ENCODE data around the gene CASZ1.

The CASZ1 gene

DNA sequence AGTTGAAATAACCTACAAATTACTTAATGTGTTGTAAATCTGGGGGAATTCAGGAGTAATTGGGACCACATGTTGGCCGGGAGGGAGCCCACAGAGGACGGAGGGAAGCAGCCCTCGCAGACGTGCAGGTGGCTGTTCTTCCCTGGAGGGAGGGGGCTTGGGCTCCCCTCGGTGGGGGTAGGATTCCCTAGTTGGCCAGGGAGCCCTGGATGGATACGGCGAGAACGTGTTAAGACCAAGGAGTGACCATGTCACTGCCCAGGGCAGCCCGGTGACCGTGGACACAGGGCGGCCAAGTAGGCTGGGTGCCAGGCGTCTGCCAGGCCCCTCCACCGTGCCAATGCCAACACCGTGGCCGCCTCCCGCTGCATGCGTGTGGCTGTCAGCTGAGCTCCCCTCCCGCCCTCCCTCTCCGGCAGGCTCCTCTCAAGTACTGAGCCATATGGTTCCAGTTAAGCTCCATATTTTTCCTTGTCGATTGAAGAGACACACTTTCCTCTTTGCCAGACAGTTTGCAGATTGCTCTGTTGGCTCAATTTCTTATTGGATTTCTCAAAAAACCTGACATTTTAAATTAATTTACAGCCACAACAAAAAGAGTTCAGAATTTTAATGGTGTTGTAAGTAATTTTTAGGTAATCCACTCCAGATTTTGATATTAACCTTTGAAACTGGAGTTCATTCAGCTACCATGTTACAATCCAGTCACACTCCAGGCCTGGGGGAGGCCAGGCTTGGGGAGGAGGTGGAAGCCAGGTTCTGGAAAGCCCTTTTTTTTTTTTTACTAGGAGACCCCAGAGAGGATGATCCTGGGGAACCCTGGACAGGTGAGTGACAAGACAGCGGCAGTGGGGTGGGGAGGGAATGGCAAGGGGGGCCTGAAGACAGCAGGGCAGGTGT is 71.2 kb downstream of the CASZ1 start:
- POLR2A ChIA-PET = no interaction called here
- H3K4me3 ChIP-seq (ENCODE audit: low read depth, low read length) = no peak overlapping the region
- DNase-seq (ENCODE audit: low read depth, low spot score) = peak; percentile 2
- TF ChIP-seq, protein P1, sequence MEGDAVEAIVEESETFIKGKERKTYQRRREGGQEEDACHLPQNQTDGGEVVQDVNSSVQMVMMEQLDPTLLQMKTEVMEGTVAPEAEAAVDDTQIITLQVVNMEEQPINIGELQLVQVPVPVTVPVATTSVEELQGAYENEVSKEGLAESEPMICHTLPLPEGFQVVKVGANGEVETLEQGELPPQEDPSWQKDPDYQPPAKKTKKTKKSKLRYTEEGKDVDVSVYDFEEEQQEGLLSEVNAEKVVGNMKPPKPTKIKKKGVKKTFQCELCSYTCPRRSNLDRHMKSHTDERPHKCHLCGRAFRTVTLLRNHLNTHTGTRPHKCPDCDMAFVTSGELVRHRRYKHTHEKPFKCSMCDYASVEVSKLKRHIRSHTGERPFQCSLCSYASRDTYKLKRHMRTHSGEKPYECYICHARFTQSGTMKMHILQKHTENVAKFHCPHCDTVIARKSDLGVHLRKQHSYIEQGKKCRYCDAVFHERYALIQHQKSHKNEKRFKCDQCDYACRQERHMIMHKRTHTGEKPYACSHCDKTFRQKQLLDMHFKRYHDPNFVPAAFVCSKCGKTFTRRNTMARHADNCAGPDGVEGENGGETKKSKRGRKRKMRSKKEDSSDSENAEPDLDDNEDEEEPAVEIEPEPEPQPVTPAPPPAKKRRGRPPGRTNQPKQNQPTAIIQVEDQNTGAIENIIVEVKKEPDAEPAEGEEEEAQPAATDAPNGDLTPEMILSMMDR (IDR thresholded peaks at IDR 0.05; ENCODE audit: insufficient read depth, low read length, missing control alignments) = no peak
- CTCF ChIA-PET = interaction anchor here (2.2 kb wide), 1 partner anchor 218 kb away, joined by 7 read pairs; no protein-coding TSS in a partner anchor

DNA sequence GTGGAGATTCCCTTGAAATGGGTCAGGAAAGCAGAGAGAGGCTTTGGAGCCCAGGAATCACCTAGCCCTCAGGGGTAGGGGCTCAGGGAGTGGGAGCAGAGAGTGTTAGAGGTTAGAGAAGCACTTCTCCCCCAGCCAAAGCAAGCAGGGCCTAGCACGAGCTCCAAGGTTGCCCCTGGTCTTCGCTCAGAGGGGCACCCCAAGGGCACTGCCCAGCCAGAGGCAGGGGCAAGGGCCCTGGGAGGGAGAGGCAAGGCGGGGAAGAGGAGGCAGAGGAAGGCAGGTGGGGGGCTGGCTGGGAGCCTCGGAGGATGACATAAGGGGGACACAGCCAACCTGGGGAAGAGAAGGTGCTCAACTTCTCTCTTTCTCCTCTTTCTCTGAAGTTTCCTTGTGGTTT is 71.9 kb downstream of the CASZ1 start:
- POLR2A ChIA-PET = interaction anchor here (0.6 kb wide), 1 partner anchor 11 kb away, joined by 3 read pairs; no protein-coding TSS in a partner anchor
- CTCF ChIA-PET = interaction anchor here (2.2 kb wide), 1 partner anchor 218 kb away, joined by 7 read pairs; no protein-coding TSS in a partner anchor
- TF ChIP-seq, protein P1 (IDR thresholded peaks at IDR 0.05; ENCODE audit: insufficient read depth, low read length, missing control alignments) = no peak
- no peak overlapping the region for H3K4me3 ChIP-seq (ENCODE audit: low read depth, low read length)
- no peak for DNase-seq (ENCODE audit: low read depth, low spot score)

DNA sequence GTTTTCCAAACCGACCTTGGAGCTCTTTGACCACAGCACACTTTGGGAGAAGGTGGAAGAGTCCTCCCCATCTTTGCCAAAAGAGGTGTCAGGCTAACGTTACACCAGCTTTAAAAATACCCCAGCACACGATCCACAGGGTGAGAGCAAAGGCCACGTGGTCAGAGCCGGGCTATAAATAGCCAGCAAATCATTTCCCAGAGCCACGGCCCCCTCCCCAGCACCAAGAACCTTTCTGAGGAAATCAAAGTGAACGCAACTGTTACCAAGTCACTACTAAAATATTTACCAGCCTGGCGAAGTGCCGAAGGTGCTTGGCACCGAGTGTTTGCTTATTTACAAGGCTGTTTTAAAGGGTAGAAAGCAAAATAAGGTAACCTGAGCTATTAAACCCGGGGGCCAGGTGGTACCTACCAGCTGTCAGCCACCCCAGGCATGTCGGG is 72.4 kb downstream of the CASZ1 start:
- no peak for DNase-seq (ENCODE audit: low read depth, low spot score)
- TF ChIP-seq, protein P1 (IDR thresholded peaks at IDR 0.05; ENCODE audit: insufficient read depth, low read length, missing control alignments) = no peak
- ChIA-PET CTCF (interaction anchor here (0.9 to 2.2 kb wide), 2 partner anchors 31 to 217 kb away, joined by 3 to 7 read pairs; no protein-coding TSS in a partner anchor), POLR2A (interaction anchor here (0.6 kb wide), 1 partner anchor 10 kb away, joined by 3 read pairs; no protein-coding TSS in a partner anchor)
- no peak overlapping the region for H3K4me3 ChIP-seq (ENCODE audit: low read depth, low read length)

DNA sequence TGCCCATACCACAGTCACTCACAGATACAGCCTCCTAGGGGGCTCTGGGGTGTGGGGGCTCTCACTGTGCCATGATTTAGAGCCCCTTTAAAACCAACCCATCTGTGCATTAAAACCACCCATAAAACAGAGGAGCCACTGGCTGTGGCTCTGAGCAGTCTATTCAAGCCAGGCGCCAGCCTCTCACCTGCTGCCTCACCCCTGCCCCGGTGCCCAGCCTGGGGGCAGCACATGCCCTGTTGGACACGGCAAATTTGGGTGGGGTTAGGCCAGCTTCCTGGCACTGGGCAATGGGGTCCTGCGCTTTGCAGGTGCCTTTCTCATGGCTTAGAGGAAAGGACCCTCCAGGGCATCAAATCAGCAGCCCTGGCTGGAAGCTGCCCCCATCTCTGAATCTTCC is 73.1 kb downstream of the CASZ1 start:
- TF ChIP-seq, protein P1 (IDR thresholded peaks at IDR 0.05; ENCODE audit: insufficient read depth, low read length, missing control alignments) = no peak
- POLR2A ChIA-PET = no interaction called here
- H3K4me3 ChIP-seq (ENCODE audit: low read depth, low read length) = no peak overlapping the region
- no peak for DNase-seq (ENCODE audit: low read depth, low spot score)
- CTCF ChIA-PET = interaction anchor here (0.9 to 2.2 kb wide), 2 partner anchors 30 to 216 kb away, joined by 3 to 7 read pairs; no protein-coding TSS in a partner anchor

DNA sequence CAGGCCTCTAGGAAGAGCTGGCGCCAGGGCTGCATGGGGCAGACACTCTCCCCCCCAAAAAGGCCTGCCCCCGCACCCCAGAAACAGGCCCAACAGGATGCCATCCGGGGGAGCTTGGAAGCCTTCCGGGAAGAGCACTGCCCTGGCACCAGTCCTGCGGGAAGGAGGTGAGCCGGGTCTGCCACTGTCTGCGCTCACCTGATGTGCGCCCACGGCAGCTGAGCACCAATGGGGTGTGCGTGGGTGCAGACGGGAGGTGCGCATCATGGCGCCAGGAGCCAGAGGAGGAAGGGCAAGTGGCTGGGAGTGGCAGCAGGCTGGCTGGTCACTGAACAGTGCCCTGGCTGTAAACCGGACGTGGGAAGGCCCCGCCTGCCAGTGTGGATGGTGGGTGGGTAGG is 73.6 kb downstream of the CASZ1 start:
- DNase-seq (ENCODE audit: low read depth, low spot score) = no peak
- TF ChIP-seq, protein P1 (IDR thresholded peaks at IDR 0.05; ENCODE audit: insufficient read depth, low read length, missing control alignments) = no peak
- ChIA-PET CTCF (no interaction called here), POLR2A (no interaction called here)
- H3K4me3 ChIP-seq (ENCODE audit: low read depth, low read length) = no peak overlapping the region

All from AG04449 (cell line).